DMS 273 (cell line): Measurements from ENCODE around the gene COL21A1.

ENCODE experiments used
- DNase-seq: peaks from one replicate; lab custom pipeline; 2025; ENCODE audit not compliant: unreplicated experiment; lab: John Stamatoyannopoulos, UW

Gene COL21A1

DNA sequence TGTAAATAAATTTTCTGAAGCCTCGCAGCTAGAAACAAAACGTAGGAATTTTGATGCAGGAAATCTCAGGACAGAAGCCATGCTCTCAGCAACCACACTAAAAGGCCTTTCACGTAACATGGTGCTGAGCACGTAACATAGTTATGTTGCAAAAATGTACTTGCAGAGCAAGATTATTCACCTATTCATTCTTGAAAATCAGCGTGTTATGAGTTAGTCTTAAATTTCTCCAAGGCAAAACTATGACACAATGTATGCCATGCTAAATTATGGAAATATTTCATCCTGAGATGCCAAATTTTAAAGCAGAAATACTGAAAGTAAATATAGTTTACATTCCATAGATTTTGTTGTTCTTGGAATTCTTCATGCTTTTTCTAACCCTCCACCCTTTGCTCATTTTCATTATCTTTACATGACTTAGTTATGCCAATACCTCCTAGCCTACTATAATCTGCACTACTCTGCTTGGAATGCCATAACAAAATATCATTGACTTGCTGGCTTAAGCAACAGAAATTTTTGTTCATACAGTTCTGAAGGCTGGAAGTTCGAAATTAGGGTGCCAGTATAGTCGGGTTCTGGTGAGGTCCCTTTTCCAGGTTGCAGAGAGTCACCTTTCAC lies 192.2 kb downstream of the COL21A1 start:
- no peak for DNase-seq

DNA sequence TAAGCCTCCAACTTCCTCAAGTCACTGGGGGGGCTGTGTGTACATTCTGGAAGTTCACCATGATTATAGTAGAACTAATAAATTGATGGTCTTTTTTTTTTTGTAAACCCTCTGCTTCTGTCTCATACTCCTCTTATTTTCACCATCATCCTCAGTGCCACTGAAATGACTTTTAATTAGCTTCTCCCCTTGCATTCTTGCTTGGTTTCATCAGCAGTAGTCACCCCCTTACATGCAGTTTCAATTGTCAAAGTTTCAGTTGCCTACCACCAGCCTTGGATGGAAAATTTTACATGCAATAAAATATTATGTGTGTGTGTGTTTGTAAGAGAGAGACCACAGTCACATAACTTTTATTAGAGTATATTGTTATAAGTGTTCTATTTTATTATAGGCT lies 196.2 kb downstream of the COL21A1 start:
- no peak for DNase-seq

DNA sequence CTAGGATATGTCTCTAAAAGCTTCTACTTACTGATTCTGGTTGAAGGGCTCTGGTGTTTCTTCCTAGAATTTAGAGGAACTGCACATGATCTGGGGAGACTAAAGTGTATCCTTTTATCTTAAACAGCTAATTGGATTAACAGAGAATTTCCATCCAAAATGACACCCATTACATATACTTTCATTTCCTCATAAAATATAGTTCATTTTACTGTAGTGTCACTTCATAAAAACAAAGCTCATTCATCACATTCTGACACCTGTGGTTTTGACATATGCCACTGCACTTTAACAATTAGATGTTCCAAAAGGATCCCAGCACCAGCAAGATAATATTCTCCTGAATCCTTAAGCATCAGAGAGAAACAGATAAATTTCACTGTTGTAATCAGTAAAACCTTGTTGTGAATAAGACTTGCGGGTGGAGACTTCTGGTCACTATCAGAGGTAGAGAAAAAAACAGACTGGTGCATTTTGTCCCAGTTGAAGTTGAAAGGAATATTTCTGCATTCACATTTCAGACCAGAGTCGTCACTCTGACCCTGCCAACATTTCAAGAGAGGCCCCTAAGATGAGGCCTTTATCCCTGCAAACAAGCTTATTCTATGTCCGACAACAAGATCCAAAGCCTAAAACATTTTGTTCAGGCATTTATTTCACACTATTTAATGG lies 196.7 kb downstream of the COL21A1 start:
- DNase-seq, result no peak

DNA sequence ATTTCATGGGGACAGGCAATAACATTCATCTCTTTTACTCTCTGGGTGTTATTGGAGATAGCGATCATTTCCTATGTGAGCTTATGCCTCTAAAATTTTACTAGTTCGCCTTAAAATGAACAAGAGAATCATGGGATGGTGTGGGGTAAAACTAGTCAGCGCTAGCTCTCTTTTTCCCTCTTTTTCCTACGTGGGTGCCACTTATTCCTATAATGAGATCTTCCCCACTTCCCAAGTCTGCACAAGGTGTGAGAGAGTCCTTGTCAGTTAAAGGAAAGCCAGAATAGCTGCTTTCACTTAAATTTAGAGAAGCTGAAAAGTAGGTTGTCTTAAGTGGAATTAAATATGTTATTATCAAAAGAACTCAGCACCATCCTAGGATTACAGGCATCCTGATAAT lies 198.8 kb downstream of the COL21A1 start:
- no peak for DNase-seq

DNA sequence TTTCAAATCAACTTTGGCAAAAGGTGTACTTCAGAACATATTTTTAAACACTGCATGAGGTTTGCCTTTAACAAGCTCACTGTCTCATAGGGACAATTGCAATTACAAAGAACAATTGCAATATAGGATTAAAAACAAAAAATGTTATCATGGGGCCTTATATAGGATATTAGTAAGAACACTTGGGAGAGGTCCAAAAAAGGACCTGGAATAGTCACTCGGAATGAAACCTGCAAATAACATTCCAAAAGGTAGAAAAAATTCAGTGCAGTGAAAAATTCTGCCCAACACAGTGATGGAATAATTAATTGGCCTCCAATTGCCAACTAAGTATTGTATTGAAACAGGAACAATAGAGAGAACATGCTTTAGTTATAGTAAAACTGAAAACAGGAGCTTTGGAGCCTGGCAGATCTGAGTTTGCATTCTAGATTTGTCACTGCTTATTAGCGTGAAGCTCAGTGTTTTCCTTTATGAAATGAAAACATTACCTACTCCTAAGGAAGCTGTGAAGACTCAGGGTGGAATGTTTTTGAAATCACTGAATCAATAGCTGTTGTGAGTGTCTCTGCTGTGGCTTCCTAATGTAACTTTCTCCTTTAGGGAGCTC lies 199.3 kb downstream of the COL21A1 start:
- no peak for DNase-seq

DNA sequence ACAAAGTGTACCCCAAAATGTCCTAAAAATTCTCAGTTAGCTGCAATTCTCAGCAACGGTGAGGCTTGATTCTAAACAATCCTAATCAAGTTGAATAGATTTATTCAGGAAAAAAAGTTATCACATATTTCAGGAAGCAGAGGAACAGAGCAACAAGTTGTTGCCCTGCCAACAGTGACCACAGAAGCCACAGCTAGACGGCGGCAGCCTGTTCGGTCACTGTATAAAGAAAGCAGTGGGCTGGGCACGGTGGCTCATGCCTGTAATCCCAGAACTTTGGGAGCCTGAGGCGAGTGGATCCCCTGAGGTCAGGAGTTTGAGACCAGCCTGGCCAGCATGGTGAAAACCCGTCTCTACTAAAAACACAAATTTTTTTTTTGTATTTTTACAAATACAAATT lies 200.8 kb downstream of the COL21A1 start:
- DNase-seq, result no peak

DNA sequence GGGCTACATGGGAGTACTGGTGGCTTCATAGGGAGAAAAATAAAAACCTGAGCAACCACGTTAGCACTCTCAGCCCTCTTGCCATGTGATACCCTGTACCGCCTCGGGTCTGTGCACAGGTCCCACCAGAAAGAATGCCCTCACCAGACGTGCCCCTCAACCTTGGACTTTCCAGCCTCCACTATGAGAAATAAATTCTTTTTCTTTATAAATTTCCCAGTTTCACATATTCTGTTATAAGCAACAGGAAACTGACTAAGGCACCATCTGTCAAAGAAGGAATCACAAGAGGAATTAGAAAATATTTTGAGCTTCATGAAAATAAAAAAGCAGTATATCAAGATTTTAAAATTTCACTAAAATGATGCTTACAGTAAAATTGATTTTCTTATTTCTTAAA lies 203.6 kb downstream of the COL21A1 start:
- no peak for DNase-seq

DNA sequence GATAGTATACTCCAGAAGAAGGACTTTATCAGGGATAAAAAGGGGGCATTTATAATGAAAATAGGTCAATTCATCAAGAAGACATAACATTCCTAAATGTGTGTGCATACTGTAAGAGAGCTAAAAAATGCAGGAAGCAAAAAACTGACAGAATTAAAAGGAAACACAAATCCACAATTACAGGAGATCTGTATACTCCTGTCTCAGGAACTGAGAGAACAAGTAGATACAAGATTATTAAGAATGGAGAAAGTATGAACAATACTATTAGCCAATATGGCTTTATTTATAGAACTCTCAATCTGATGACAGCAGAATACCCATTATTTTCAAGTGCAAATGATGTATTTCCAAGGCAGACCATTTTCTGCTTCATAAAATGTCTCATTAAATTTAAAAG lies 204.3 kb downstream of the COL21A1 start:
- no peak for DNase-seq

DNA sequence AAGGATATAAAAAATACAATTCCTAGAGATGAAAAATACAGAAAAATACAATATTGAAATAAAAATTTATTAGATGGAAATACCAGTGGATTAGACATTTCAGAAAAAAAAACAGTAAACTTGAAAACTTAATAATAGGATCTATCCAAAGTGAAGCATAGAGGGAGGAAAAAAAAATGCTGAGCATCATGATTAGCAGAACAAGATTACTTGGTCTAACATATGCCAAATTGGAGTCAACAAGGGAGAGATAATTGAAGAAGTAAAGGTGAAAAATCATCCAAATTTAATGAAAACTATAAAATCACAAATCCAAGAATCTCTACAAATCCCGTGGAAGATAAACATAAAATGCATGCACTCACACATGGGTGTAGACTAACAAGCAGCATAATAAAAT lies 205.8 kb downstream of the COL21A1 start:
- no peak for DNase-seq

DNA sequence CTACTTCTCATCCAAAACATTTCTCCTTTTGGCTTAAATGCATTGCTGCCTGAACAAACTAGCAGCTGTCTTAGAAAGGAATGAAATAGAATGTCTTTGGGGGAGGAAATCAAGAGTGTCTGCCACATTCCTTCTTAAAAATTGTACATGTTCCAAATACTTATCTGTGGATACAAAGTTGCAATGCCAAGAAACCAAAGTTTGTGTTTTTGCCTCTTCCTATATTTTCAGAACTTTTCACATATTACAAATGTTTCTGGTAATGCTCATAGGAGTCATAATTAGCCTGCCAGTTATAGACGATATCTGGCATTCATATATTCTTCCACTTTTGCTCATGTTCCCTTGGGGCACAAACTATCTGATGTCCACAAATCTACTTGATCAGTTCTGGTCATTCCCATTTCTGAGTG lies 206.5 kb downstream of the COL21A1 start:
- no peak for DNase-seq

DNA sequence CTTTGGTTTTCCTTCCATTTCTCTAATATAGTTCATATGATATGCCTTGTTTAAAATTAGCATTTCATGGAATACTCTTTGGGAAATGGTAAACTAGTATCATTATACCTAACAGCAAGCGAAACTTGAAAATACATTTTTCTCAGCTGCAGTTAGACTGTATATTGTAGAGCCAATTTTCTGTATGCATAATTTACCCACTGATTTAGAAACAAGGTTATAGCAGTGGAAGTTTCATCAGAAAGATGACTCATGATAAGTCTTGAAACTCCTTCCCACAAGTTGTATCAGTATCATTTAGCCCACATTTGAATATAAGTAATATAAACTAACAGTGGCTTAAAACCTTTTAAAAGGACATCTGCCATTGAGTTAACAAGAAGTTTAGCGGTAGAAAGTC lies 207.2 kb downstream of the COL21A1 start:
- DNase-seq, result no peak

DNA sequence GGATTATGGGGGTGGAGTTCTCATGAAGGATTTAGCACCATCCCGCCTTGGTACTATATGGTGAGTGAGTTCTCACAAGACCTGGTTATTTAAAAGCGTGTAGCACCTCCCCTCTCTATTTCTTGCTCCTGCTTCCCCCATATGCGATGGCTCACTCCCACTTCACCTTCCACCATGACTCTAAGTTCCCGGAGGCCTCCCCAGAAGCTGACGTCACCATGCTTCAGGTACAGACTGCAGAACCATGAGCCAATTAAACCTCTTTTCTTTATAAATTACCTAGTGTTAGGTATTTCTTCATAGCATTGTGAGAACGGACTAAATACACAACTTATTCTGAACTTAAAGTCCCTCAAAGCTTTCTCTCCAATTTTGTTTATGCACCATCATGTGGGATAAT lies 208.6 kb downstream of the COL21A1 start:
- no peak for DNase-seq

DNA sequence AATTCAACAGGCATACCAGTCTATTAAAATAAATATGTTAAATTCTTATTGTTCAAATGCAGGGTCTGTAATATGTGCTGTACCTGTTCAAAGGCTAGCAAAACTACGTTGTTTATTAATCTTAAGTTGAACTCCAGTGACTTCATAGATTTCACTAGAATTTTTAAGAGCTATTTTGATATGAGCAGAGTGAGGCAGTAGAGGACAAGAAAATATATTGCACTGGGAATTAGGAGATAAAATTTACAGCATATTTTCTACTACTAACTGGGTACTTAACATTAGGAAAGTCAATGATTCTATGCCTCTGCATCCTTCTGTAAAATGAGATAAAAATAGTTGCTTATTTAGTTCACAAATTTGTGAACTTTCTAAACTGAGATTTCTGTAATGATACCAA lies 209.8 kb downstream of the COL21A1 start:
- no peak for DNase-seq

DNA sequence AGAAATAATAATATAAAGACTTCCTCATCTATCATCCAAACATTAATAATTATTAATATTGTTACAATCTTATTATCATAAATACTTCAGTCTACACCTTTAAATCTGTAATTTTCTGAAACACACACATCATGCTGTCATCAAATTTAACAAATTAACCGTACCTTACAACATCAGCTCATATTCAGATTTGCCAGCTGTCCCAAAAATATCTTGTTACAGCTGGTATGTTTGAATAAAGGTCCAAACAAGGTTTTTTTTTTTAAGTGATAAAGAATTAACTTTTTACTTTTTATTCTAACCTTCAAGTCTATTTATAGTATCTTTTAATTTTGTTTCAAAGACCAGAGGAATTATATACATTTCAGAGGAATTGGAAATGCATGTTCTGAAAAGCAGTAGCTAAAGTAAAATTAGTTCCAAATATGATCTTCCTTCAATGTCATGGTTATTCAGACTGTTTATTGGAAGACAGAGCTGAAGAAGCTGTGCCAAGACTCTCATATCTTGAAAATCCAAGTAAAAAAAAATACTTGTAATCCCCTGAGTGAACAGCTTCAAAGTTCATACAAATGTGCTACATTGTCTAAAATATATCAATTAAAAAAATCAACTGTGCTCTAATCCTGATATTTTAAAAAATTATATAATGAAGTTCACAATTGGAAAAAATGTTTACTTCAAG lies 210.3 kb downstream of the COL21A1 start:
- peak; percentile 4 for DNase-seq

DNA sequence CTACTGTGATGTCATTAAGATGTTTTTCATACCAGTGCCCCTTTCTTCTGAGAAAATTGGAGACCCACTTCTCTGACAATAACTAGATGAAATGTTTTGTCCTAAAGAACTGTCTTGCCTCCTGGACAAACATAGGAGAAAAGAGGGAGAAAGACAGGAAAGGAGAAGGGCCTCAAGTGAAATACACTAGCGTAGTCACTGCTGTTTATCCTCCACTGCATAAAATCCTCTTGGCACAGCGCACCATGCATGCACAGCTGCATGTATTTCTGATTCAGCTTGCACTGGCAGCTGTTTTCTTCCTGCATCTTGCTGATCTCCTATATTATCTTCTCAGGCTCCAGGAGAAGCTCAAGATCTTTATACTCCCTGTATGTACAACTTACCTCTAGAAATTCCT lies 214.0 kb downstream of the COL21A1 start:
- DNase-seq, result no peak

DNA sequence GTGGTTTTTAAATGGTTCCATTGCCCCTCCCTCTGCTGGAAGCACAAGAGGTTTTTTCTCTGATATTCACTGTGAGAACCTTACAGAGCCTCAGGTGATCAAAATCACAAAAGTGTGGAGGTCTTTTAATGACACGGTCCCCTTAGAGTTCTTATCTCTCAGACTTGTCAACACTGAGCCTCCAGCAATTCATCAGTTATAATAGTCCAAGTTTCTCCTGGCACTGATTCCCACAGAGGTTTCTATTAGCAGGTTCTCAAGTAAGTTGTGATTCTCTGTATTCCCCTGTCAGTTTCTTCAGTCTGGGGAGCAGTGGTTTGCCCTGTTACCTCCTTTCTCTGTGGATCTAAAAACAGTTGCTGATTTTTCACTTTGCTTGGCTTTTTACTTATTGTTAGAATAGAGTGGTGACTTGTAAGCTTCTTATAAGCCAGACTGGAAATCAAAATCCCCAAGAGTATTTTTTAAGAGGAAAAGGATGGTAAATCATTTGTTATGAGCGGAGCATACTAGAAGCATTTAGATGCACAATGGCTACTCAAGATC lies 214.6 kb downstream of the COL21A1 start:
- no peak for DNase-seq

DNA sequence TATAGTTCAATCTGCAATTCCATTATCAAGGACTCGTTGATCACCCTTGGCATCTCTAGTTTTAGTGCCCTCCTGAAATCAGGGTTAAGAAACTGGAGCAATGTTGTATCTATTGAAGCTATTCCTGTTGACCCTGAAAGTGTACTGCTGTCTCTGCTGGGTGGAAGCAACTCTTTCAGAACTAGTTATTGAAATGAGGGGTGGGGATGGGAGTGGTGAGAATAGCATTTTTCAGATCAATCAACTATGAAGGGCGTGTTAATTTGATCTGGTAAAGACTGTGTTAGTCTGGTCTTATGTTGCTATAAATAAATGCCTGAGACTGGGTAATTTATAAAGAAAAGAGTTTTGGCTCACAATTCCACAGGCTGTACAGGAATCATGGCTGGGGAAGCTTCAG lies 219.5 kb downstream of the COL21A1 start:
- no peak for DNase-seq

DNA sequence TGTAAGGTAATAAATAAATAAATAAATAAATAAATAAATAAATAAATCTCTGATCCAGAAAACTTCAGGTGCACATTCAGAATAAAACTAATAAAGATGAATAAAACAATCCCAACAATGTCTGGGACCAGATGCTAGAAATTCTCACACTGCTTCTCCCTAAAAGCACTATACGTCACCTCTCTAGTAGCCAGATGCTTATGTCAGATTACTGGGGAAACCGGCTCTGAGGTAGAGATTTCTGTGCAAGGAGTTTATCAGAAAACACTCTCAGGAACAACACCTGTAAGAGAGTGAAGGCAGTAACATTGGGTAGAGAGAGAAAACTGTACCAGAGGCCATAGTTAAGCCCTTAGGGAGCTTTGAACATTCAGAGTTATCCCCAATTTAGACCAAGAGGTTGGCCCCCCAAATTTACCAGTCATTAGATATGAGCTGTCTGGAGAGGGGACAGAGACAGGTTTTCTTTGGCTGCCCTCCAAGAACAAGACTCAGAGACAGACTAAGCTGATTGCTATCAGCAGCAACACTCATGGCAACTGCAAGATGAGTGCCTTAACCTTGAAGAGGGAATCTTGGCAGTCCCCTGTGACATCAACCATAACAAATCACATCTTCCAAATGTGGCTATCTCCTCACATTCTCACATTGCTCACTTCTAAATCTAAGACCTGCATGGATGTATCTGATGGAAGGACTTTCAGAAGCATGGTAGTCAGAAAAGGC lies 220.8 kb downstream of the COL21A1 start:
- DNase-seq, result no peak

DNA sequence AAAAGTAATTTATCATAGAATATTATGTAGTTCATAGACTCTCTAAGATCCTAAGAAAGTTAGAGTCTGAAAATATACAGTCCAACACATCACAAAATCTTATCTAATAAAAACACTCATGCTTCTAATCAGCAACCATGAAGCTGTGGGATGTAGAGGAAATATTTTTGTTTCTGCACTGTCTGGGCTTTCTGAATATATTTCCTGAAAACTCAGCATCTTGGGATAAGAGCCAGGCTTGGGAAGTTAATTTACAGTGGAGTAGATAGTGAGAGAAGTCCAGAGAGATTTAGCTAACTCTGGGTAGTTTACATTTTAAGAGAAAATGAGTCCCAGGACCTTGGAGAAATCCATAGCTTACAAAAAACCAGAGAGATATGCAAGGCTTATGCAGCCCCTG lies 221.6 kb downstream of the COL21A1 start:
- no peak for DNase-seq

DNA sequence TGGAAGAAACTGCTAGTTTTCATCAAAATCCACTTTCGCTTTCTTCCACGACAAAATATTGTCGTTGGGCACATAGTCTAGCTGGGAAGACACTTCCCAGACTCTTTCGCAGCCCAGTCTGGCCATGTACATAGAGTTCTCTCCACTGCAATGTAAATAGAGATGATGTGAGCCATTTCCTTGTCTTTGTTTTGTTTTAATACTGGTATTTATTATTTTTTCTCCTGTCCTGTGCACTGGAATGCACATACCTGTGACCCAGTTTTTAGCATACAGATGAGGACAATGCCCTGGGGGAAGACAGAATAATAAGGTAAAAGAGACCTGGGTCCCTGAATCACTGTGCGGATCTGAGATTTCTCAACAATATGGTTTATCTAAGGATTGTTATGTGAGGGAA lies 222.4 kb downstream of the COL21A1 start:
- no peak for DNase-seq

DNA sequence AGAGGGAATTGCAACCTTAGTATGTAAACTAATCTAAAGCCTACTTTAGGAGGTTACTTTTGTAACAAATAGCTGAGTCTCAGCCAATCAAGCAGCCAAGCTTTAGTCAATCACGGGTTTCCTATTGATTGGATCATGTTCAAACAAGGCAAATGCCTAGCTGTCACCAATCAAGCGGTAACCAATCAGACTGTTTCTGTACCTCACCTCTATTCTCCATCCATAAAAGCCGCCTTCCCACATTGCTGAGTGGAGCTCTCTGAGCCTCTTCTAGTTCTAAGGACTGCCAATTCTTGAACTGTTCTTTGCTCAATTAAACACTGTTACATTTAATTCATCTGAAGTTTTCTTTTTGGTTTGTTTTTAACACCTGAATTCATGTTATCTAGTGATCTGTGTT lies 223.6 kb downstream of the COL21A1 start:
- DNase-seq, result no peak
